Activated T-cell treated with anti-CD3 and anti-CD28 coated beads, Interleukin-2, amount 50 U/mL, for 1 hour (primary cell): ENCODE data around the gene NPPC.
A peak's percentile ranks its signal among the peaks of the same experiment; 100 is the strongest.
"Not testable (repeated sequence)": the region's sequence is repeated elsewhere in the genome, so short reads cannot be mapped to it uniquely, and the experiment has no call there.

Experiments used
- DNase-seq: peaks from one replicate; pipeline ENCODE4 v3.0.0-alpha.2; 2020

The NPPC gene, protein sequence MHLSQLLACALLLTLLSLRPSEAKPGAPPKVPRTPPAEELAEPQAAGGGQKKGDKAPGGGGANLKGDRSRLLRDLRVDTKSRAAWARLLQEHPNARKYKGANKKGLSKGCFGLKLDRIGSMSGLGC

GRCh38 chr2:231926180-231926741 lies at the start of gene NPPC:
Gene NPPC (minus strand): TSS chr2:231926396. CDS start chr2:231926249, 147 bp downstream.
- peak; percentile 65 for DNase-seq

DNA sequence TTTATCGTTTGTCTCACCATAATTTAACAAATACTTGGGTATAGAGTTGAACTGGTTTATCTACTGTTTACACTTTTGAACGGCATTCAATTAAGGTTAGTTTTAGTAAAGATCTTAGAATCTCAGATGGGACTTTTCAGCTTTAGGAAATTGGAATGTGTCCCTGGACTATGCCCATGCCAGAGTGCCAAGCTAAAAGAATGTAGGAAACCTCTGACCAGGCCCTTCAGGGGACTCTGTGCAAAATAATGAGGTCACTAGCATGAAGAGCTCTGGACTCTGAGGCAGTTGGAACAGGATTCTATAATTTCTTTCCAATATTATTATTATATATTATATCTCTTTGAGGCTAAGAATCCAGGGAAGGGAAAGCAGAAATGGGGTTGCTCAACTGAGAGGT lies 48.8 kb upstream of the NPPC start:
- no peak for DNase-seq

DNA sequence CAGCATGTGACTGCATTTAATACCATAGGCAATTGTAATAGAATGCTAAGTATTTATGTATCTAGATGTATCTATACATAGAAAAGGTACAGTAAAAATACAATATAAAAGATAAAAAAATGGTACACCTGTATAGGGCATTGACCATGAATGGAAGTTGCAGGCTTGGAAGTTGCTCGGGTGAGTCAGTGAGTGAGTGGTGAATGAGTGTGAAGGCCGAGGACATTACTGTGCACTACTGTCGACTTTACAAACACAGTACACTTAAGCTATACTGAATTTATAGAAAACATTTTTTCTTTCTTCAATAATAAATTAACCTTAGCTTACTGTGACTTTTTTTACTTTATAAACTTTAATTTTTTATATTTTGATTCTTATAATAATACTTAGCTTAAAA lies 44.3 kb upstream of the NPPC start:
- no peak for DNase-seq

DNA sequence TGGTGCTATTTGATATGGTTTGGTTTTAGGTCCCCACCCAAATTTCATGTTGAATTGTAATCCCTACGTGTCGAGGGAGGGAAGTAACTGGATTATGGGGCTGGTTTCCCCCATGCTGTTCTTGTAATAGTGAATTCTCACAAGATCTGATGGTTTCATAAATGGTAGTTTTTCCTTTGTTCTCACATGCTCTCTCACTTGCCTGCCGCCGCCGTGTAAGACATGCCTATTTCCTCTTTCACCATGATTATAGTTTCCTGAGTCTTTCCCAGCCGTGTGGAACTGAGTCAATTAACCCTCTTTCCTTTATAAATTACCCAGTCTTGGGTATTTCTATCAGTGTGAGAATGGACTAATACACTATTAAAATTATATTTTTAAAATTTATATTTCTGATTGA lies 42.6 kb upstream of the NPPC start:
- no peak for DNase-seq

GRCh38 chr2:231966886-231967285 lies 40.7 kb upstream of the NPPC start:
- no peak for DNase-seq

- no peak for DNase-seq
Measured at GRCh38 chr2:231965102-231965501, 38.9 kb upstream of the NPPC start.

DNA sequence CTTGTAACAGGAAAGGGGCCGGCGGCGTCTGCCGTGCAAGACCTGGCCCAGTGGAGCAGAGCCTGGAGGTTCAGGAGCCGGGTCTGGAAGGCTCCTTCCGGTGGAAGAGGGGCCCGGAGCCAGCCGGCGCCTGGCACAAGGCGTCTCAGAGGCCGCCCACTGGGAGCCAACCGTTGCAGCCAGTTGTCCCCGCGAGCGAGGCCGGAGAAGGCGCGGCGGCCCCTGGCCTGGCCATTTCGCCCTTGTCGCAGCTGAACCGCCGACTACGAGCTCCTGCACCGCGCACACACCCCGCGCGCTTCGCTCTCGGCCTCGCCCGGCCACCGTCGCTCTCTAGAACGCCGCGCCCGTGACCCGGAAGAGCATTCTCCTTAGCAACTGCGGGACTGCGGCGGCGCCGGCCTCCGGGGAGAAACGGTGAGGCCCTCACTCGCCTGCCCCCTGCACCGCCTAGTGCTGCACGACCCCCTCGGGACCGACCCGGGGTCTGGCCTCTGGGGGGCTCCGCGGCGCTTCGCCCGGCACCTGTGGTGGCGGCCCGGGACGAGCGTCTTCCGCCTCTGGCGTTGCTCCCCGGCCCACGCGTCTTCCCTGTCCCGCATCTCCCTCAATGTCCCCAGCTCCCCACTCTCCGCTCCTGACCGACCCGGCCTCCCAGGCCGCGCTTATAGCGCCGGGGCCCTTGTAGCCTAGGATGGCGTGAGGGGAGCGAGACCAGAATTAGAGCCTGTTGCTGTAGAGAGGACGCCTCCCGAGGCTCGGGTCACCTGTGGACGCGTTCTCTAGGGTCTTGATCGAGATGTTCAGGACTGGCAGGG lies 35.4 kb upstream of the NPPC start, which contains the start of gene DIS3L2:
DIS3L2 (plus strand) TSS at position 365 of the 818 bp plus-strand sequence. CDS start 53,215 bp downstream, outside the sequence.
- DNase-seq: peak; percentile 79

DNA sequence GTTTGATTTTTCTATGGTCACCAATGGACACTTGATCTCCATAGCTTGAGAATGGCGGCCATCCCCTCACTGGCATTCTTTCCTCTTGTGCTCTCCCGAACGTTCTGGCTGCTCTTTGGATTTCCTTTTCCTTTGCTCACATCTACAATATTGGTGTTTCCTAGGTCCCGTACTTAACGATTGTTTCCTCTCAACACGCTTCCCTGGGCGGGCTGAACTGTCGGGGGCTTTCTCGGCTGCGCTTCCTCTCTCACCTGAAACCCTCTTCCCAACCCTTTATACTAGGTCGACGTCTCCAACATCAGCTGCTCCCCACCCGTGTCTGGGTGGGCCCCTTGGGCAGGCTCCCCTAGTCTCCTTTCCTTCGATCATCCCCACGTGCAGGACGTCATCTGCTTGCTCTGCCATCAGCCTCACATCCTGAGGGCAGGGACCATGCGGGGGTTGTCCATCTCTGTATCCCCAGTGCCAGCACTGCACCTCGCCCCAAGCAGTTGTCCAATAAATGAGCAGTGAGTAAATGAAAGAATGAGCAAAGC lies 34.7 kb upstream of the NPPC start:
- DNase-seq: no peak

GRCh38 chr2:231957913-231958763 lies 31.9 kb upstream of the NPPC start:
- DNase-seq: no peak

DNA sequence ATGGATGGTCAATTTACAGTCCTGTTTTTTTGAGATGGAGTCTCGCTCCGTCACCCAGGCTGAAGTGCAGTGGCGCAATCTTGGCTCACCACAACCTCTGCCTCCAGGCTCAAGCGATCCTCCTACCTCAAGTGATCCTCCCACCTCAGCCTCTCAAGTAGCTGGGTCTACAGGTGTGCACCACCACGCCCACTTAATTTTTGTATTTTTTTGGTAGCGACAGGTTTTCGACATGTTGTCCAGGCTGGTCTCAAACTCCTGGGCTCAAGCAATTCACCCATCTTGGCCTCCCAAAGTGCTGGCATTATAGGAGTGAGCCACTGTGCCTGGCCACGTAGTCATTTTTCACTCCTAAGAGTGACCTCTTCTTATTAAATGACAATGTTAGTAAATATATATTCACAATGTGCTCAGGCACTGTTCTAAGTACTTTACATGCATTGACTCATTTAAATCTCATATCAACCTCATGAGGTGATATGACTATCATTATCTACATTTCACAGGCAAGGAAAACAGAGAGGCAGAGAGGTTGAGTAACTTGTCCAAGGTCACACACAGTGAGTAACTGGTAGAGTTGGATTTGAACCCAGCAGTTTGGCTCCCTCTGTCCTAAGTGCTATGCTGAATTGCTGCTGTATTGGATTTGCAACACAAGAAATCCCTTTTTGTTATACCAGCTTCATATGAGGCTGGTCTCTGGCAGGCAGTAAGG lies 29.7 kb upstream of the NPPC start:
- DNase-seq: no peak

DNA sequence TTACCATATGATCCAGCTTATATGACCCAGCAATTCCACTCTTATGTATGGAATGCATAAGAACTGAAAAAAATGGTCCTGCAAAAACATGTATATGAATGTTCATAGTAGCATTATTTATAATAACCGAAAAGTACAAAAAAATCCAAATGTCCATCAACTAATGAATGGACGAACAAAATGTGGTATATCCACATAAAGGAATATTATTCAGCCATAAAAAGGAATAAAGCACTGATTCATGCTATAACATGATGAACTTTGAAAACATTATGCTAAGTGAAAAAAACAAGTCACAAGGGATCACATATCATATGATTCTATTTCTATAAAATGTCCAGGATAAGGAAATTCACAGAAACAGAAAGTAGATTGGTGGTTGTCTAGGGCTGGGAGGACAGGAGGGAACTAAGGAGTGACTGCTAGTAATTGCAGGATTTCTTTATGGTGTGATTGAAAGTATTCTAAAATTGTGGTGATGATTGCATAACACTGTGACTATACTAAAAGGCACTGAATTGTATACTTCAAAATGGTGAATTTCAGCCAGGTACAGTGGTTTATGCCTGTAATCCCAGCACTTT lies 25.3 kb upstream of the NPPC start:
- DNase-seq: no peak

- no peak for DNase-seq
Measured at GRCh38 chr2:231947694-231948093, 21.5 kb upstream of the NPPC start.

- DNase-seq: not testable (repeated sequence)
Measured at GRCh38 chr2:231947112-231947511, 20.9 kb upstream of the NPPC start.

- no peak for DNase-seq
Measured at GRCh38 chr2:231946241-231946814, 20.1 kb upstream of the NPPC start.

GRCh38 chr2:231942180-231942579 lies 16.0 kb upstream of the NPPC start:
- DNase-seq: no peak

GRCh38 chr2:231941673-231942072 lies 15.5 kb upstream of the NPPC start:
- DNase-seq: no peak

DNA sequence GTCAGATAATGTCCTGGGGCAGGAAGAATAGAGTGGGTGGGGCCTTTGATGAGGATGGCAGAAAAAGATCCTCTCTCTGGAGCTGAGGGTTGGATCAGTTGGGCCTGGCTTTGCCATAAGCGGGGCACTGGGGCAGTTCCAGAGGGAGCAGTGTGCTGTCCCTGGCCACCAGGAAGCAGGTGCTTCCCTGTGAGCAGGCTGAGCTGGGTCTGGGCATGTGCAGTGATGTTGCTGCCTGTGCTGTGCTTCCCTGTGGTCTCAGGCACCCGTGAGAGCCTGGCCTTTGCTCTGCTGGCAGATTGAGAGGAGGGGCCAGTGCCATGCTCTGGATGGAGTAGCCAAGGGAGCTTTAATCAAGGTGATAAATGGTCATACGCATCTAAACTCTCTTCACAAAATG lies 14.6 kb upstream of the NPPC start:
- no peak for DNase-seq

- DNase-seq: no peak
Measured at GRCh38 chr2:231939022-231939421, 12.8 kb upstream of the NPPC start.

DNA sequence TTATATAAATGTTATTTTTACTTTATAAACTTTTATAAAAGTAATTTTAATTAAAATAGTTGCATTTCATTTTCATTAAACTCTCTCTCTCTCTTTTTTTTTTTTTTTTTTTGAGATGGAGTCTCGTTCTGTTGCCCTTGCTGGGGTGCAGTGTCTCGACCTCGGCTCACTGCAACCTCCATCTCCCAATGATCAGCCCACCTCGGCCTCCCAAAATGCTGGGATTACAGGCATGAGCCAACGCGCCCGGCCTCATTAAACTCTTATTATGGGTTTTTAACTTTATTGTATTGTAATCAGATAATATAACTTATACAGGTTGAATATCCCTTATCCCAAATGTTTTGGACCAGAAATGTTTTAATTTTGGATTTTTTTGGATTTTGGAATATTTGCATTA lies 10.9 kb upstream of the NPPC start:
- no peak for DNase-seq

GRCh38 chr2:231936491-231936890 lies 10.3 kb upstream of the NPPC start:
- DNase-seq: no peak

GRCh38 chr2:231935815-231936214 lies 9.6 kb upstream of the NPPC start:
- DNase-seq: no peak

GRCh38 chr2:231935207-231935524 lies 9.0 kb upstream of the NPPC start:
- DNase-seq: no peak
